GM21360 (cell line): ENCODE results near the gene PIBF1.
"Not testable (repeated sequence)": the region's sequence is repeated elsewhere in the genome, so short reads cannot be mapped to it uniquely, and the experiment has no call there.

Experiments
- ATAC-seq: cut with Tn5 transposase; IDR thresholded peaks from one replicate; pipeline ENCODE4 v1.9.1; 2021; ENCODE audit warnings: mild to moderate bottlenecking, moderate library complexity; ENCODE audit not compliant: unreplicated experiment

Gene PIBF1

GRCh38 chr13:72781451-72782439 lies at the start of gene PIBF1, which contains the start of gene DIS3:
PIBF1 (plus strand) TSS chr13:72782133; CDS start chr13:72783470, 1,337 bp downstream.
DIS3 (minus strand) TSS chr13:72781900; CDS start chr13:72781832, 68 bp downstream.
- peak; percentile 98 for ATAC-seq

GRCh38 chr13:72737033-72737432 lies 44.9 kb upstream of the PIBF1 start:
- ATAC-seq = no peak

DNA sequence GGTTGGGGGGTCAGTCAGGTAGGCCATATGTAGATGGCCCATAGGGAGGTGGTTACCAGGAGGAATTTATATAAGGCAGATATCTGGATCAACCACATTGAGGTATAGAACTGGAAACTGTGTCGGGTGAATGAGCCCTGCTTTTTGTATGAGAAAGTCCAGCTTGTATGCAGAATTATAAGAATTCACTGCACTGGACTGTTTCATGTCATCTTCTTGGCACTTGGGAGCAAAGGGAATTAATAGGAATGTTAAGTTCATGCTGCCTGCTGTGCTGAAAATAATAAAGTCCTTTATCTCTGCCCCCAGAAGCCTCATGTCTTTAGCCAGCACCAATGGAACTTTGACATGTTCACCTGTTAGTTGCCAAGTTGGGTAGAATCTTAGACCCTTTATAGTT lies 41.9 kb upstream of the PIBF1 start:
- ATAC-seq = no peak

GRCh38 chr13:72745260-72745659 lies 36.7 kb upstream of the PIBF1 start:
- peak; percentile 68 for ATAC-seq

DNA sequence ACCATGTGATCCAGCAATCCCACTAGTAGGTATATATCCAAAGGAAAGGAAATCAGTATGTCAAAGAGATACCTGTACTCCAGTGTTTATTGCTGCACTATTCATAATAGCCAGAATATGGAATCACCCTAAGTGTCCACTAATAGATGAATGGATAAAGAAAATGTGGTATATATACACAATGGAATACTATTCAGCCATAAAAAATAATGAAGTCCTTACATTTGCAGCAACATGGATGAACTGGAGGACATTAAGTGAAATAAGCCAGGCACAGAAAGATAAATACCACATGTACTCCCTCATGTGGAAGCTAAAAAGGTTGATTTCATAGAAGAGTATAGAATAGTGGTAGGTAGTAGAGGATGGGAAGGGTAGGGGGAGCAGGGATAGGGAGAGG lies 30.7 kb upstream of the PIBF1 start:
- no peak for ATAC-seq

DNA sequence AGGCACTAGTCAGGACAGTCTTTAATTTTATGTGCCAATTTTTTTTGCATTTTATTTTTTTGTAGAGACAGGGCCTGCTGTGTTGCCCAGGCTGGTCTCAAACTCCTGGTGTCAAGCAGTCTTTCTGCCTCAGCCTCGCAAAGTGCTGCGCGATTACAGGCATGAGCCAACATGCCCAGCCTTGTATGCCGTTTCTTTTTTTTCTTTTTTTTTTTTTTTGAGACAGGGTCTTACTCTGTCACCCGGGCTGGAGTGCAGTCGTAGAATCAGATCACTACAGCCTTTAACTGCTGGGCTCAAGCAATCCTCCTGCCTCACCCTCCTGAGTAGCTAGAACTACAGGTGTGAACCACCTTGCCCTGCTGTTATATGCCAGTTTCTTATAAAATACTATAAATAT lies 27.8 kb upstream of the PIBF1 start:
- no peak for ATAC-seq

- no peak for ATAC-seq
Observed at GRCh38 chr13:72757792-72758535, 24.0 kb upstream of the PIBF1 start.

DNA sequence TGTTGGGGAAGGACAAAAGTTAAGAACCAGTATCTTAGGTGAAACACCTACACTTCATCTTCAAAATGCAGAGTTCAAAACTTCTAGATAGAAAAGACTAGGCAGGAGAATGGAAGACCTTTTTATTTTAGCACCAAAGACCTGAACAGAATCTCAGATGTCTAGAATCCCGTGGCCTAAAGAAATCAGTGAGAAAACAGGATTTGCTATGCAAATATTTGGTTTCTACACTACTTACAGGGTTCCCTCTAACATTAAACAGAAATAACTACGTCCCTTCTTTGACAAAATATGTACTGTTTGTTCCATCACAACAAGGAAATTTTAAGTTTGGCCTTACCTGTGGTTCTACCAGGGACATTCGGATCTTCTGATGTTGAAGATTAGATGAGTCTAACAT lies 21.7 kb upstream of the PIBF1 start:
- ATAC-seq = no peak

GRCh38 chr13:72763411-72763810 lies 18.5 kb upstream of the PIBF1 start:
- ATAC-seq = no peak

GRCh38 chr13:72774019-72774418 lies 7.9 kb upstream of the PIBF1 start:
- no peak for ATAC-seq

DNA sequence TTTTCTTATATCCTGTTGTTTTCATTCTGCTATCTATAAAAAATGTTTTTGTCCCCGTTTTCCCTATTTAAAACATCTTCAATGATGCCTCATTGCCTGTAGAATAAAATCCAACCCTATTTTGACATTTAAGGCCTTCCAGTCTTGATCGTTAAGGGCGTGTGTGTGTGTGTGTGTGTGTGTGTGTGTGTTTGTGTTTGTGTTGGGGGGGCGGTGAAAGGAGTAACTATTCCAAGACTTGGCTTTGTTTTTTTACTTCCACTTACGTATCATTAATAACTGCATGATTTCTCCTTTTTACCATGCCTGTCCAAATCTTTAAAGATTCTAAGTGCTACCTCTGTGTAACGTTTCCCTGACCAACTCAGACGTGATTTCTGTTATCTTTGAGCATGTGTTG lies 784 bp downstream of the PIBF1 start:
- no peak for ATAC-seq

DNA sequence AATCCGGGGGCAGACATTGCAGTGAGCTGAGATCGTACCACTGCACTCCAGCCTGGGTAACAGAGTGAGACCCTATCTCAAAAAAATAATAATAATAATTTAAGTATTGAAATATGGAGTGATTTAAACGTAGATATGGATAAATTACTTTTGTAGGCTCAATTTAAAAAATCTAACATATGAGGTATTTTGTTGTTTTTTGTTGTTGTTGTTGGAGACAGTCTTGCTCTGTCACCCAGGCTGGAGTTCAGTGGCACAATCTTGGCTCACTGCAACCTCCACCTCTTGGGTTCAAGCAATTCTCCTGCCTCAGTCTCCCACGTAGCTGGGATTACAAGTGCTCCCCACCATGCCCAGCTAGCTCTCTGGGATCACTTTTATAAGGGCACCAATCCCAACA lies 2.7 kb downstream of the PIBF1 start:
- not testable (repeated sequence) for ATAC-seq

GRCh38 chr13:72788831-72789230 lies 6.9 kb downstream of the PIBF1 start:
- ATAC-seq = no peak

DNA sequence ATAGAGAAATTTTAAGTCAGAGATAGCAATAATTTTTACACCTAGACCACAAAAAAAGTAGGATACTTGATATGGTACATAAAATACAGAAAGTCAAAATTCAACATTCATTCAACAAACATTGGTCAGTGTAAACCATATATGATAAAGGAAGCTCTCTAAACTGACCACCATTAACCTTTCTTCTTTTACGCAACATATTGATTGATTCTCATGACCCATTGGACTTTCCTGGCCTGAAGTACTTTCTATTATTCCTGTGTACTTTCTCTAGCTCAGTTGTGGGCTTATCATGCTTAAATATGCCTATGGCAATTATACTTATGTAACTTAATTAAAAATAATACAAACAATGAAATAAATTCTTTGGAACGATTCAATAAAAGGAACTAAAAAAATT lies 10.7 kb downstream of the PIBF1 start:
- no peak for ATAC-seq

GRCh38 chr13:72798817-72799216 lies 16.9 kb downstream of the PIBF1 start:
- no peak for ATAC-seq

GRCh38 chr13:72804301-72804700 lies 22.4 kb downstream of the PIBF1 start:
- no peak for ATAC-seq

DNA sequence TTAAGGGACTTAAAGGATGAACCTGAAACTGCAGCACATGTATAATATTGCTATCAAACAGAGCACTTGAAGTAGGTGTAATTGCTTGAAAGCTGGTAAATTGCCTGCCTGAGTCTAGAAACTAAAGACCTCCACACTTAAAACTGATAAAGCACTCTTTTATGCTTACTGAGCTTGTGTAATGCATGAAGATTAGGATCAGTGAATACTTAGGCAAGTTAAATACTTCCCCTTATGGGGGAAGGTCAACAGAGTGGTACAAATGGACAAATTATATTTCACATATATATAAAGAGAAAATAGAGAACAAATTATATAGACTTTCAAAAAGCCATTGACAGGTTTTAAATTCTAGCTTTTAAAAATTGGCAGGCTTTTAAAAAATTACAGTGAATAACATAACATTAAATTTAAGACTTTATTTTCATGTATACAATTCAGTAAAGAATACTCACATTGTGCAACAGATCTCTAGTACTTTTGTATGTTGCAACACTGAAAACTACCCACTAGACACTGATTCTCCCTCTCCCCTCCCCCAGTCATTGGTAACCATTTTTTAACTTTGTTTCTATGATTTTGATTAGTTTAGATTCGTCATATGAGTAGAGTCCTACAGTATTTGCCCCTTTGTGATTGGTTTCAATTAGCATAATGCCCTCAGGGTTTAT lies 23.9 kb downstream of the PIBF1 start:
- no peak for ATAC-seq

- ATAC-seq = not testable (repeated sequence)
Observed at GRCh38 chr13:72806514-72806913, 24.6 kb downstream of the PIBF1 start.

GRCh38 chr13:72808917-72809500 lies 27.1 kb downstream of the PIBF1 start:
- no peak for ATAC-seq

GRCh38 chr13:72820156-72820897 lies 38.4 kb downstream of the PIBF1 start:
- ATAC-seq = no peak
